Astrocyte (in vitro differentiated cells and primary cell): ENCODE results near the gene MT3. TPM values are rescaled to one million over a fixed set of nuclear protein-coding genes. Genes with fewer than 3 reads are reported as not detected.

Source experiments
- DNase-seq: peaks from one replicate; pipeline ENCODE4 v3.0.0-alpha.2; 2010; ENCODE audit warnings: low read depth
- FAIRE-seq: peaks from 2 replicates; lab custom pipeline; 2011; peaks lifted over from hg19 to GRCh38; lab: Jason Lieb, UNC
- H2AFZ ChIP-seq: 2 replicates; pipeline ENCODE4 v1.6.0; 2012; ENCODE audit warnings: low read depth, low read length, inconsistent platforms
- H3K27ac ChIP-seq: 2 replicates; pipeline ENCODE4 v1.5.1; 2011; ENCODE audit warnings: low read depth, low read length, inconsistent platforms
- H3K27me3 ChIP-seq: 2 replicates; pipeline ENCODE4 v1.6.0; 2011; ENCODE audit warnings: low read length, inconsistent platforms; ENCODE audit not compliant: insufficient read depth
- H3K36me3 ChIP-seq: 2 replicates; pipeline ENCODE4 v1.5.1; 2011; ENCODE audit warnings: low read length, inconsistent platforms; ENCODE audit not compliant: insufficient read depth
- H3K4me1 ChIP-seq: 2 replicates; pipeline ENCODE4 v1.5.1; 2011; ENCODE audit warnings: low read length, inconsistent platforms; ENCODE audit not compliant: insufficient read depth
- H3K4me2 ChIP-seq: 2 replicates; pipeline ENCODE4 v1.6.0; 2012; ENCODE audit warnings: low read length, inconsistent platforms
- H3K4me3 ChIP-seq: 2 replicates; pipeline ENCODE4 v1.5.1; 2011; ENCODE audit warnings: low read depth, mild to moderate bottlenecking, low read length, inconsistent platforms; ENCODE audit not compliant: insufficient read depth
- H3K79me2 ChIP-seq: 2 replicates; pipeline ENCODE4 v1.6.0; 2012; ENCODE audit warnings: mild to moderate bottlenecking, low read length, inconsistent platforms; ENCODE audit not compliant: insufficient read depth
- H3K9ac ChIP-seq: 2 replicates; pipeline ENCODE4 v1.6.0; 2012; ENCODE audit warnings: mild to moderate bottlenecking, low read length, inconsistent platforms
- H3K9me3 ChIP-seq: 2 replicates; pipeline ENCODE4 v1.5.1; 2012; ENCODE audit warnings: low read depth, mild to moderate bottlenecking, low read length, inconsistent platforms; ENCODE audit not compliant: insufficient read depth
- H4K20me1 ChIP-seq: 2 replicates; pipeline ENCODE4 v1.6.0; 2012; ENCODE audit warnings: low read length, inconsistent platforms; ENCODE audit not compliant: insufficient read depth
- H3K27ac Mint-ChIP-seq: one replicate; pipeline ENCODE4 v1.8.0; 2021; ENCODE audit warnings: mild to moderate bottlenecking, mixed read lengths; ENCODE audit not compliant: unreplicated experiment
- H3K27me3 Mint-ChIP-seq: one replicate; pipeline ENCODE4 v1.8.0; 2021; ENCODE audit warnings: low read depth, mixed read lengths; ENCODE audit not compliant: unreplicated experiment
- H3K36me3 Mint-ChIP-seq: one replicate; pipeline ENCODE4 v1.8.0; 2021; ENCODE audit warnings: low read depth, mixed read lengths; ENCODE audit not compliant: unreplicated experiment
- H3K4me1 Mint-ChIP-seq: one replicate; pipeline ENCODE4 v1.8.0; 2021; ENCODE audit warnings: low read depth, mixed read lengths; ENCODE audit not compliant: unreplicated experiment
- H3K4me3 Mint-ChIP-seq: one replicate; pipeline ENCODE4 v1.8.0; 2021; ENCODE audit warnings: mild to moderate bottlenecking, moderate library complexity, mixed read lengths; ENCODE audit not compliant: unreplicated experiment
- H3K9me3 Mint-ChIP-seq: one replicate; pipeline ENCODE4 v1.8.0; 2021; ENCODE audit warnings: mild to moderate bottlenecking, mixed read lengths; ENCODE audit not compliant: unreplicated experiment
- EZH2 ChIP-seq: IDR thresholded peaks from 2 replicates; pipeline ENCODE4 v1.6.1; 2012; ENCODE audit warnings: mild to moderate bottlenecking, low read length, inconsistent platforms; ENCODE audit not compliant: insufficient read depth
- total RNA-seq: library from RNA; stranded (reverse); gene quantifications from 2 replicates; pipeline ENCODE4 v1.2.1, GENCODE V29; 2021
- TF ChIP-seq, protein P1 (sequence below): IDR thresholded peaks from 2 replicates; pipeline ENCODE4 v1.5.1; 2011; ENCODE audit warnings: low read depth, mild to moderate bottlenecking, inconsistent platforms, low read length, moderate library complexity; ENCODE audit not compliant: insufficient read depth

The MT3 gene
- total RNA-seq, 1 donor from 2014 or later = not detected

DNA sequence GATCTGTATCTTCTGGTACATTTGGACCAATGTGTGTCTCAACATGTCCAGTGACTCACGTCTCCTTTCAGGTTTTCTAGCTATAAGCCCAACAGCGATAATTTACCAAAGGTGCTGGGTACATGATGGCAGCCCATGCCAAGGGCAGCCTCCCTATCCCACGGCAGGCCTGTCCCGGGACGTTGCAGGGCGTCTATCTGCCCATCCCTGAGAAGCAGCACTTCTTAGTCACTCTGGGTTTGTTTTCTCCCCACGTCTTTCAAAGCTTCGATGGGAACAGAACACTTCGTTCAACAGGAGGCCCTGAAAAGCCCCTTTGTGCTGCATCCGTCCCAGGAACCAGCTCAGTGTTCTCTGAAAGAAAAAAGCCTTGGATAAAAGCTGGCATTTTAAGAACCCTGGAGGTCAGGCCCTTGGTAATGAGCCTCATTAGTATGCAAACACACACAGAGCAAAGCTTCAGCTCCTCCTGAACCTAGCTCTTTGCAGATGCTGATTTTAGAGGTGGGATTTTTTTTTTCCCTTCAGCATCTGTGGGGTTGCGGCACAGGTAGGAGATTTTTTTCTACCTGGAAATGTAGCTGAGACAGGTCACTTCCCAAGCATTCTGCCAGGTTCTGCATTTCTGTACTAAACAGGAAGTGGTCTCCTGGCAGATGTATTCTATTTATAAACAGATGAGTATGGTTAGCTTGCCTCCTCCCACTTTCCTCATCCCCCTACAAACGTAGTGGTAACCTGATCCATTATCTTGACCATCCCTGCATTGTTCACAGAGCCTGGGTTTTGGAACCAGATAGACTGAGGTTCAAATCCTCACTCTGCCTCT, 42.0 kb upstream of the MT3 start:
- no peak overlapping the region for H3K4me3 ChIP-seq
- no peak overlapping the region for H3K9ac ChIP-seq
- H3K36me3 Mint-ChIP-seq = no peaks in the 10 kb centered on the region
- H4K20me1 ChIP-seq = no peaks in the 10 kb centered on the region
- peak overlapping the region; percentile 35 for H3K27ac Mint-ChIP-seq
- FAIRE-seq (no peak), DNase-seq (peak; percentile 60)
- H3K4me2 ChIP-seq = peak overlapping the region; percentile 45
- peak overlapping the region; percentile 67 for H2AFZ ChIP-seq
- no peaks in the 10 kb centered on the region for H3K9me3 ChIP-seq
- H3K9me3 Mint-ChIP-seq = no peaks in the 10 kb centered on the region
- H3K27me3 Mint-ChIP-seq = peaks cover 12% of the 10 kb centered on the region
- peaks cover 2% of the 10 kb centered on the region for H3K27me3 ChIP-seq
- no peak overlapping the region for H3K27ac ChIP-seq
- peaks cover 6% of the 10 kb centered on the region for H3K4me1 Mint-ChIP-seq
- no peaks in the 10 kb centered on the region for H3K36me3 ChIP-seq
- H3K79me2 ChIP-seq = no peaks in the 10 kb centered on the region
- H3K4me1 ChIP-seq = peaks cover 8% of the 10 kb centered on the region
- H3K4me3 Mint-ChIP-seq = no peak overlapping the region
- TF ChIP-seq, protein P1, sequence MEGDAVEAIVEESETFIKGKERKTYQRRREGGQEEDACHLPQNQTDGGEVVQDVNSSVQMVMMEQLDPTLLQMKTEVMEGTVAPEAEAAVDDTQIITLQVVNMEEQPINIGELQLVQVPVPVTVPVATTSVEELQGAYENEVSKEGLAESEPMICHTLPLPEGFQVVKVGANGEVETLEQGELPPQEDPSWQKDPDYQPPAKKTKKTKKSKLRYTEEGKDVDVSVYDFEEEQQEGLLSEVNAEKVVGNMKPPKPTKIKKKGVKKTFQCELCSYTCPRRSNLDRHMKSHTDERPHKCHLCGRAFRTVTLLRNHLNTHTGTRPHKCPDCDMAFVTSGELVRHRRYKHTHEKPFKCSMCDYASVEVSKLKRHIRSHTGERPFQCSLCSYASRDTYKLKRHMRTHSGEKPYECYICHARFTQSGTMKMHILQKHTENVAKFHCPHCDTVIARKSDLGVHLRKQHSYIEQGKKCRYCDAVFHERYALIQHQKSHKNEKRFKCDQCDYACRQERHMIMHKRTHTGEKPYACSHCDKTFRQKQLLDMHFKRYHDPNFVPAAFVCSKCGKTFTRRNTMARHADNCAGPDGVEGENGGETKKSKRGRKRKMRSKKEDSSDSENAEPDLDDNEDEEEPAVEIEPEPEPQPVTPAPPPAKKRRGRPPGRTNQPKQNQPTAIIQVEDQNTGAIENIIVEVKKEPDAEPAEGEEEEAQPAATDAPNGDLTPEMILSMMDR = no peak
- TF ChIP-seq EZH2 = no peak

DNA sequence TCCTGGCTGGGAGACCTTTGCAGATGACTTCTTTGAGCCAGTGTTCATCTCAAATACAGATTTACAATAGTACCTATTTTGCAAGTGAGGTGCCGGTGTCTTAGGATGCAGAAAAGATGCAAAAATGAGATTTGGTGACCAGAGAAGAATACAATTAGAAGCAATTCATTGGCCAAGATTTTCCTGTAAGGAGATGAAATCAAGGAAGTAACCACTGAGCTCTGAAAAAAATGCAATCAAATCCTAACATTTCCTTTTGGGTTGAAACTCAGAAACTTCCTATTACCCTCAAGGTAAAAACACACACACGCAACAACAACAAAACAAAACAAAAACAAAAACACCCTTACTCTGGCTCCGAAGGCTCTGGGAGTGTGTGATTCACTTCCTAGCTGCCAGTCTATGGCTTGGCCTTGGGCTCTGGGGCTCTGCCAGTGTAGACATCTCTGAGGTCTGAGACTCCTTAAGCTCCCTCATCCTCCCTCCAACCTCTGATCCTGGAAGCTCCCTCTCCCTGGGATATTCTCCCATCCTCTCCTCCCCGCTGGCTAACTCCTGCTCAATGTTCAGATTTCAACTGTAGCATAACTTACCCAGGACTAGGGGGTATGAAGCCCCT, 41.3 kb upstream of the MT3 start:
- H3K4me1 ChIP-seq = peaks cover 8% of the 10 kb centered on the region
- no peaks in the 10 kb centered on the region for H3K36me3 ChIP-seq
- H3K27ac Mint-ChIP-seq = no peak overlapping the region
- peaks cover 2% of the 10 kb centered on the region for H3K27me3 ChIP-seq
- peaks cover 6% of the 10 kb centered on the region for H3K4me1 Mint-ChIP-seq
- H3K9me3 Mint-ChIP-seq = no peaks in the 10 kb centered on the region
- no peaks in the 10 kb centered on the region for H3K79me2 ChIP-seq
- H3K4me3 ChIP-seq = no peak overlapping the region
- H3K4me2 ChIP-seq = peak overlapping the region; percentile 45
- H3K9me3 ChIP-seq = no peaks in the 10 kb centered on the region
- H3K27me3 Mint-ChIP-seq = peaks cover 7% of the 10 kb centered on the region
- TF ChIP-seq, protein P1 = no peak
- TF ChIP-seq EZH2 = no peak
- DNase-seq (no peak), FAIRE-seq (no peak)
- no peak overlapping the region for H3K27ac ChIP-seq
- no peaks in the 10 kb centered on the region for H4K20me1 ChIP-seq
- H3K4me3 Mint-ChIP-seq = no peak overlapping the region
- no peaks in the 10 kb centered on the region for H3K36me3 Mint-ChIP-seq
- H2AFZ ChIP-seq = no peak overlapping the region
- no peak overlapping the region for H3K9ac ChIP-seq
